ENCODE measurements around the gene OR52N4. TPM values are rescaled to one million over a fixed set of nuclear protein-coding genes. Genes with fewer than 3 reads are reported as not detected.

Gene OR52N4
- total RNA-seq = not detected

DNA sequence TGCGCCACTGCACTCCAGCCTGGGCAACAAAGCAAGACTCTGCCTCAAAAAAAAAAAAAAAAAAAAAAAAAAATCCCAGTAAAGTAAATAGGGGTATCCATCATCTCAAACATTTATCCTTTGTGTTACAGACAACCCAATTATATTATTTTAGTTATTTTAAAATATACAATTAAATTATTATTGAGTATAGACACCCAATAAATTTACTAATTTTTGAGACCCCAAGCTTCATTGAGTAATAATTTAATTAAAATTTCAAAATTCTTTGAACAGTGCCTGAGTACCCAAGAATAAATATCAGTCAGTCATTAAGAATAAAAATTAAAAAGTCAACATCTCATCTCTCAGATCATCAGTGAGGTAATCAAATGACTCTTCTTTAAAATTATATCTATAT is at the start of gene OR52N4:
TSS of gene OR52N4 (plus strand) at position 301 of the 400 bp plus-strand sequence. CDS start 498 bp downstream, outside the sequence.

DNA sequence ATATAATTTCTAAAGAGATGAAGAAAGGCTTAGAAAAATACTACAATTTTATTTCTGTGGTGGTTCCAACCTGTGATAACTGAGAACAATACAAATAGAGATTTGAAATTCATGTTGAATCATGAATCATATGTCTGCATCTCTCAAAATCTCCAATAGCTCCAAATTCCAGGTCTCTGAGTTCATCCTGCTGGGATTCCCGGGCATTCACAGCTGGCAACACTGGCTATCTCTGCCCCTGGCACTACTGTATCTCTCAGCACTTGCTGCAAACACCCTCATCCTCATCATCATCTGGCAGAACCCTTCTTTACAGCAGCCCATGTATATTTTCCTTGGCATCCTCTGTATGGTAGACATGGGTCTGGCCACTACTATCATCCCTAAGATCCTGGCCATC is 17.6 kb upstream of the OR52N4 start, which contains the start of gene OR56B1:
TSS of gene OR56B1 (plus strand) at position 53 of the 400 bp plus-strand sequence. CDS start at position 122, 69 bp downstream.

GRCh38 chr11:5783255-5783654 is 29.2 kb downstream of the OR52N4 start, which contains the start of gene OR52N5:
Gene OR52N5 (minus strand): TSS chr11:5783355. CDS start chr11:5778634, 4,721 bp downstream.

DNA sequence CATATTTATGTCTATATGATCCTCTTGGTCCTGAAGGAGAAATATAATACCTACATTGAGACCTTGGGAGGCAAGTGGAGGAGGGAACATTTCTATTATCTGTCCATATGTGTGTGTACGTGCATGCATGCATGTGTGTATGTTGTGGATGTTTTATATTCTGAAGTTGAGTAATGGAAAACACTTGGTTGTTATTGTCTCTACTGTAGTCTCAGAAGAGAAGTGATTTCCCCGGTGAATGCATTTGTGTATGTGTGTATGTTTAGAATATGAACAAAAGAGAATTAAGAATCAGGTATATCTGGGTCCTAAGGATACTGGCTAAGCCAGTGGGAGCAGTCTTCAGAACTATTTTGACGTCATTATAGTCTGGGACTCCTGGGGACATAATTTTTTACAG is 37.1 kb downstream of the OR52N4 start, which contains the start of gene OR52N1:
TSS of gene OR52N1 (minus strand) at position 101 of the 400 bp plus-strand sequence. CDS start 2,449 bp downstream, outside the sequence.

Other genes with a start within 250 kb of the OR52N4 start
- gene UBQLN3, start 244.3 kb upstream of the OR52N4 start, total RNA-seq = 0.88 TPM
- gene UBQLNL, start 237.5 kb upstream of the OR52N4 start, total RNA-seq = 1.2 TPM
- 0.66 TPM for gene OR52H1, start 205.7 kb upstream of the OR52N4 start, total RNA-seq
- gene OR52B6, start 173.4 kb upstream of the OR52N4 start, total RNA-seq = not detected
- gene TRIM6, start 157.6 kb upstream of the OR52N4 start, total RNA-seq = 5.8 TPM
- 5.4 TPM for gene TRIM34, start 129.2 kb upstream of the OR52N4 start, total RNA-seq
- 23.4 TPM for gene TRIM5, start 69.2 kb upstream of the OR52N4 start, total RNA-seq
- gene TRIM22, start 64.5 kb upstream of the OR52N4 start, total RNA-seq = 36.4 TPM
- gene OR56B1, start 17.8 kb upstream of the OR52N4 start, total RNA-seq = not detected
- gene OR52N5, start 29.1 kb downstream of the OR52N4 start, total RNA-seq = not detected
- gene OR52N1, start 37.0 kb downstream of the OR52N4 start, total RNA-seq = not detected
- not detected for gene OR52N2, start 54.7 kb downstream of the OR52N4 start, total RNA-seq
- not detected for gene OR52E6, start 87.7 kb downstream of the OR52N4 start, total RNA-seq
- gene OR52E8, start 103.4 kb downstream of the OR52N4 start, total RNA-seq = not detected
- not detected for gene OR52E4, start 126.4 kb downstream of the OR52N4 start, total RNA-seq
- gene OR52E5, start 139.0 kb downstream of the OR52N4 start, total RNA-seq = not detected
- not detected for gene OR56A3, start 188.0 kb downstream of the OR52N4 start, total RNA-seq
- not detected for gene OR56A5, start 214.3 kb downstream of the OR52N4 start, total RNA-seq
- gene OR52L1, start 232.7 kb downstream of the OR52N4 start, total RNA-seq = not detected

Measured in camera-type eye (tissue), 1 donor.